Lung (tissue), 12 donors: ENCODE data around the gene CD58. TPM values are rescaled to one million over a fixed set of nuclear protein-coding genes. Genes with fewer than 3 reads are reported as not detected.

ENCODE experiments used
- ATAC-seq: fragments of 200-7000 bp; cut with Tn5 transposase; one replicate; pipeline ENCODE4 v1.9.1; 2020; ENCODE audit warnings: moderate number of reproducible peaks; ENCODE audit not compliant: insufficient read depth, low FRiP score
- DNase-seq, 3 donors: peaks; one replicate each; pipeline ENCODE4 v3.0.0-alpha.2; 2013 to 2017
- H3K27ac ChIP-seq, 2 donors: one replicate each; pipeline ENCODE4 v1.5.1; 2013; ENCODE audit warnings: mild to moderate bottlenecking in 2 of 2, moderate library complexity in 2 of 2, control low read depth in 1 of 2, inconsistent platforms in 1 of 2, low read depth in 1 of 2, low read length in 1 of 2
- H3K27me3 ChIP-seq, 3 donors: one replicate each; pipeline ENCODE4 v1.5.1; 2013; ENCODE audit warnings: low read length in 2 of 3; ENCODE audit not compliant: control insufficient read depth in 3 of 3, insufficient read depth in 3 of 3
- H3K36me3 ChIP-seq, 4 donors: one replicate each; pipeline ENCODE4 v1.5.1; 2013; ENCODE audit warnings: low read length in 4 of 4, mild to moderate bottlenecking in 1 of 4, moderate library complexity in 1 of 4; ENCODE audit not compliant: control insufficient read depth in 4 of 4, insufficient read depth in 4 of 4
- H3K4me1 ChIP-seq, 5 donors: one replicate each; pipeline ENCODE4 v1.5.1; 2013; ENCODE audit warnings: low read length in 5 of 5, mild to moderate bottlenecking in 2 of 5, moderate library complexity in 1 of 5; ENCODE audit not compliant: control insufficient read depth in 5 of 5, insufficient read depth in 5 of 5
- H3K4me3 ChIP-seq: one replicate; pipeline ENCODE4 v1.5.1; 2013; ENCODE audit warnings: mild to moderate bottlenecking, control low read depth, moderate library complexity
- H3K9ac ChIP-seq, 2 donors: one replicate each; pipeline ENCODE4 v1.5.1; 2013; ENCODE audit warnings: low read length in 2 of 2, control low read depth in 1 of 2; ENCODE audit not compliant: insufficient read depth in 1 of 2
- H3K9me3 ChIP-seq, 4 donors: one replicate each; pipeline ENCODE4 v1.5.1; 2013; ENCODE audit warnings: low read length in 3 of 4, mild to moderate bottlenecking in 1 of 4, moderate library complexity in 1 of 4; ENCODE audit not compliant: control insufficient read depth in 4 of 4, insufficient read depth in 3 of 4
- WGBS, 2 donors: extraction: QIAGEN DNeasy Blood & Tissue Kit; methylation state at CpG; one replicate each; pipeline ENCODE4 v1.1.7; 2013; 5-methylcytosine and 5-hydroxymethylcytosine counted together
- polyA plus RNA-seq, 2 donors: library from polyadenylated mRNA; stranded (reverse); fragments of 200-250 nt; gene quantifications; one replicate each; pipeline ENCODE4 v1.2.1, GENCODE V29; 2013
- total RNA-seq, 2 donors: library from RNA; depleted of rRNA in 1 of 2; stranded (reverse); fragments of >200 nt in 1 of 2; gene quantifications; one replicate each; pipeline ENCODE4 v1.2.1, GENCODE V29; 2014 to 2021
- TF ChIP-seq, protein P1 (sequence below): IDR thresholded peaks from 2 replicates; pipeline ENCODE4 v1.5.1; 2012; ENCODE audit warnings: mild to moderate bottlenecking; ENCODE audit errors: control extremely low read depth, extremely low read depth
- donor health status: control.
- donor health status: control.
- donor health status: Bipolar disorder and iron deficiency.
- donor health status: healthy.
- donor health status: DM: yes; HTN: yes; CAD: no.

The CD58 gene
- total and polyA plus RNA-seq, 4 donors: 27.5 to 52.1 (median 28.7) TPM

DNA sequence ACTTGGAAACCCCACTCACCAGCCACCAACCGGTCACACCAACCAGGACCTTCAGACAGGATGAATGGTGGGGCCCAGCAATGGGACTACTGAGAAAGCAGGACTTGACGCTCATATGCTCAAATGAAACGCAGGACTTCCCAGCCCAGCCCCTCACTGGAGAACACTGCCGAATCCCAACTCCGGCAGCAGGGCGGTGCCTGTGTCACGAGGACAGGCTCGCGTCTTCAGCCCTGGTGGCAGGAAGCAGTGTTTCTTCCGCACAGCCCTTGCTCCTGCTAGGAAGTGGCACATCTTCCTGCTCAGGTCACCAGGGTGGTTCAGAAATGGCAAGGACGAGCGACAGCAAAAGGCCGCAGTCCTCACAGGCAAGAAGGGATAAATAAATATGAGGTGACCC is 38.9 kb downstream of the CD58 start:
- Histone ChIP-seq H3K4me1 (peaks cover 0 to 1% (median 0%) of the 10 kb centered on the region in 5 donors), H3K9ac (no peak overlapping the region), H3K36me3 (peaks cover 0 to 17% (median 5%) of the 10 kb centered on the region in 4 donors), H3K4me3 (no peak overlapping the region), H3K27ac (no peak overlapping the region), H3K9me3 (peaks cover 0 to 2% (median 0%) of the 10 kb centered on the region in 4 donors), H3K27me3 (no peaks in the 10 kb centered on the region)
- TF ChIP-seq, protein P1, sequence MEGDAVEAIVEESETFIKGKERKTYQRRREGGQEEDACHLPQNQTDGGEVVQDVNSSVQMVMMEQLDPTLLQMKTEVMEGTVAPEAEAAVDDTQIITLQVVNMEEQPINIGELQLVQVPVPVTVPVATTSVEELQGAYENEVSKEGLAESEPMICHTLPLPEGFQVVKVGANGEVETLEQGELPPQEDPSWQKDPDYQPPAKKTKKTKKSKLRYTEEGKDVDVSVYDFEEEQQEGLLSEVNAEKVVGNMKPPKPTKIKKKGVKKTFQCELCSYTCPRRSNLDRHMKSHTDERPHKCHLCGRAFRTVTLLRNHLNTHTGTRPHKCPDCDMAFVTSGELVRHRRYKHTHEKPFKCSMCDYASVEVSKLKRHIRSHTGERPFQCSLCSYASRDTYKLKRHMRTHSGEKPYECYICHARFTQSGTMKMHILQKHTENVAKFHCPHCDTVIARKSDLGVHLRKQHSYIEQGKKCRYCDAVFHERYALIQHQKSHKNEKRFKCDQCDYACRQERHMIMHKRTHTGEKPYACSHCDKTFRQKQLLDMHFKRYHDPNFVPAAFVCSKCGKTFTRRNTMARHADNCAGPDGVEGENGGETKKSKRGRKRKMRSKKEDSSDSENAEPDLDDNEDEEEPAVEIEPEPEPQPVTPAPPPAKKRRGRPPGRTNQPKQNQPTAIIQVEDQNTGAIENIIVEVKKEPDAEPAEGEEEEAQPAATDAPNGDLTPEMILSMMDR: no peak
- DNase-seq (no peak), ATAC-seq (no peak)
- WGBS, 2 donors: 91 to 95% methylated on average over 13 of the region's 13 CpGs

DNA sequence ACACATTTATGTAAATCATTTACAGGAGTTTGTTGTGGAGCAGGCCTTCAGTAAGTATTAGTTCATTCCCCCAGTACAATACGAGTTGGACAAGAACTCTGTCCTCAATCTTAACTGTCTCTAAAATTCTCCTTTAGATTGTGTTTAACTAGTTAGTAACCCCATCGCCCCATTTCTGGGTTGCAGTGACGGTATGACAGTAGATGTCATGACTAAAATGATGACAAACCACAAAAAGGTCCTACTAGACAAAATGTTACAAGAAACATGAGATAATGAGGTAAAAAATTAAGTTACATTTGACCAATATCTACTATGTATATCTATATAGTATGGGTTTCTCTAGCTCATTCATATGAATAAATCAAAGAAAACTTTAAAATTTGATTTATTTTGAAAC is 41.1 kb downstream of the CD58 start:
- Histone ChIP-seq H3K27me3 (no peaks in the 10 kb centered on the region), H3K9me3 (peaks cover 0 to 2% (median 0%) of the 10 kb centered on the region in 4 donors), H3K36me3 (peaks cover 0 to 9% (median 2%) of the 10 kb centered on the region in 4 donors), H3K4me3 (no peak overlapping the region), H3K9ac (no peak overlapping the region), H3K27ac (no peak overlapping the region), H3K4me1 (peaks cover 0 to 1% (median 0%) of the 10 kb centered on the region in 5 donors)
- ATAC-seq: no peak
- DNase-seq: no peak
- TF ChIP-seq, protein P1: no peak
- WGBS, 2 donors: 94 to 95% methylated on average over 3 of the region's 3 CpGs

DNA sequence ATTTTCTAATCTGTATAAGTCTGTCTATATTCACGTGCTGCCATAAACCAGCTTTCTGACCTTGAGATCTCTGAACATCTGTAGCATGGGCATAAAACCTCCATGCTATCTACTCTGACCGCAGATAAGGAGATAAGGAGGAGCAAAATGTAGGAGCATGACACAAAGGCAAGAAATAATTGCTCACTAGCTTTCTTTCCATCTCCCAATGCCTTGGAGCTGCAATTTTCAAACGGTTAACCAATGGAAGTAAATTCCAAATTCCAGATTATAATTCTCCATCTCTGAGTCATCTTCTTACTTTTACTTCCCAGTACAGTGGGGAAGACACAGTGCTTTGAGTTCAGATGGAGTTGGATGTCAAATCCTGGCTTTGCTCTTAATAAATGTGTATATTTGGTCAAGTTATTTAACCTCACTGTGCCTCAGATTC is 41.6 kb downstream of the CD58 start:
- no peak for DNase-seq
- Histone ChIP-seq H3K9me3 (peaks cover 0 to 2% (median 0%) of the 10 kb centered on the region in 4 donors), H3K27ac (no peak overlapping the region), H3K9ac (no peak overlapping the region), H3K4me3 (no peak overlapping the region), H3K4me1 (peaks cover 0 to 1% (median 0%) of the 10 kb centered on the region in 5 donors), H3K27me3 (no peaks in the 10 kb centered on the region), H3K36me3 (peaks cover 0 to 7% (median 2%) of the 10 kb centered on the region in 4 donors)
- 92 to 98% methylated on average over 3 of the region's 3 CpGs for WGBS, 2 donors
- ATAC-seq: no peak
- TF ChIP-seq, protein P1: no peak
